GM23338 (cell line): ENCODE results near the gene CLGN. TPM values are rescaled to one million over a fixed set of nuclear protein-coding genes. Genes with fewer than 3 reads are reported as not detected.

Source experiments
- ATAC-seq: fragments of 200-7000 bp; cut with Tn5 transposase; 3 replicates; pipeline ENCODE4 v1.9.1; 2020
- DNase-seq: peaks from one replicate; pipeline ENCODE4 v3.0.0-alpha.2; 2015; ENCODE audit warnings: low spot score
- H2AFZ ChIP-seq: fragments of 200-600 bp; sonication (generic); 2 replicates; pipeline ENCODE4 v1.8.0; 2016; ENCODE audit warnings: antibody characterized with exemption, mild to moderate bottlenecking, moderate library complexity
- H3F3A ChIP-seq: fragments of 200-600 bp; sonication (generic); replicated peaks from 2 replicates; pipeline ENCODE4 v1.8.0; 2017; ENCODE audit warnings: antibody characterized with exemption, mixed run types, low read depth
- H3K27ac ChIP-seq: fragments of 200-600 bp; sonication (generic); 2 replicates; pipeline ENCODE4 v1.6.1; 2016; ENCODE audit warnings: low read depth
- H3K27me3 ChIP-seq: fragments of 200-600 bp; sonication (generic); 2 replicates; pipeline ENCODE4 v1.8.0; 2016; ENCODE audit warnings: mild to moderate bottlenecking, mixed run types, moderate library complexity; ENCODE audit not compliant: insufficient read depth
- H3K36me3 ChIP-seq: fragments of 200-600 bp; sonication (generic); 2 replicates; pipeline ENCODE4 v1.8.0; 2016; ENCODE audit warnings: mild to moderate bottlenecking; ENCODE audit not compliant: insufficient read depth
- H3K4me1 ChIP-seq: fragments of 200-600 bp; sonication (generic); 2 replicates; pipeline ENCODE4 v1.8.0; 2016; ENCODE audit warnings: mild to moderate bottlenecking, moderate library complexity; ENCODE audit not compliant: insufficient read depth
- H3K4me2 ChIP-seq: fragments of 200-600 bp; sonication (generic); 2 replicates; pipeline ENCODE4 v1.7.1; 2017; ENCODE audit warnings: mixed run types
- H3K4me3 ChIP-seq: fragments of 200-600 bp; sonication (generic); 2 replicates; pipeline ENCODE4 v1.6.1; 2016; ENCODE audit warnings: mixed run types
- H3K79me2 ChIP-seq: fragments of 200-600 bp; sonication (generic); replicated peaks from 2 replicates; pipeline ENCODE4 v1.8.0; 2017; ENCODE audit warnings: mild to moderate bottlenecking; ENCODE audit not compliant: insufficient read depth
- H3K9me2 ChIP-seq: fragments of 200-600 bp; sonication (generic); 2 replicates; pipeline ENCODE4 v1.8.0; 2017; ENCODE audit not compliant: insufficient read depth
- H4K20me1 ChIP-seq: fragments of 200-600 bp; sonication (generic); replicated peaks from 2 replicates; pipeline ENCODE4 v1.8.0; 2017; ENCODE audit warnings: mild to moderate bottlenecking; ENCODE audit not compliant: insufficient read depth
- H3K27ac Mint-ChIP-seq: 2 replicates; pipeline ENCODE4 v1.8.0; 2020; ENCODE audit warnings: inconsistent platforms, mild to moderate bottlenecking, moderate library complexity, mixed read lengths
- H3K27me3 Mint-ChIP-seq: 3 replicates; pipeline ENCODE4 v1.8.0; 2022; ENCODE audit warnings: low read depth, mild to moderate bottlenecking, moderate library complexity, mixed read lengths, inconsistent platforms; ENCODE audit not compliant: insufficient read depth, poor library complexity
- H3K36me3 Mint-ChIP-seq: 3 replicates; pipeline ENCODE4 v1.8.0; 2021; ENCODE audit warnings: low read depth, mild to moderate bottlenecking, inconsistent platforms, moderate library complexity, mixed read lengths
- H3K4me1 Mint-ChIP-seq: 3 replicates; pipeline ENCODE4 v1.8.0; 2020; ENCODE audit warnings: mild to moderate bottlenecking, inconsistent platforms, mixed read lengths
- H3K4me3 Mint-ChIP-seq: 3 replicates; pipeline ENCODE4 v1.8.0; 2021; ENCODE audit warnings: moderate library complexity, mild to moderate bottlenecking, inconsistent platforms, mixed read lengths
- H3K9me3 Mint-ChIP-seq: 3 replicates; pipeline ENCODE4 v1.8.0; 2020; ENCODE audit warnings: moderate library complexity, mild to moderate bottlenecking, inconsistent platforms, mixed read lengths
- EZH2 ChIP-seq: fragments of 200-600 bp; sonication (generic); IDR thresholded peaks from one replicate; pipeline ENCODE4 v1.8.0; 2017; ENCODE audit warnings: antibody characterized with exemption, mild to moderate bottlenecking, low read depth; ENCODE audit not compliant: unreplicated experiment
- EZH2phosphoT487 ChIP-seq: fragments of 200-600 bp; sonication (generic); IDR thresholded peaks from one replicate; pipeline ENCODE4 v1.8.1; 2018; ENCODE audit warnings: antibody characterized with exemption; ENCODE audit not compliant: unreplicated experiment
- JUNB ChIP-seq: IDR thresholded peaks from one replicate; pipeline ENCODE4 v1.6.1; 2016; ENCODE audit warnings: antibody characterized with exemption; ENCODE audit not compliant: unreplicated experiment
- POLR2AphosphoS5 ChIP-seq: IDR thresholded peaks from 2 replicates; pipeline ENCODE4 v1.6.1; 2016; ENCODE audit warnings: antibody characterized with exemption, low read depth
- STAT1 ChIP-seq: IDR thresholded peaks from one replicate; pipeline ENCODE4 v1.6.1; 2016; ENCODE audit warnings: antibody characterized with exemption; ENCODE audit not compliant: unreplicated experiment
- ZNF114 ChIP-seq: fragments of 250-450 bp; sonication (Bioruptor Pico); IDR thresholded peaks from 2 replicates; pipeline ENCODE4 v1.5.0; 2020; ENCODE audit warnings: mild to moderate bottlenecking, moderate library complexity
- ZNF331 ChIP-seq: fragments of 250-450 bp; sonication (Bioruptor Pico); IDR thresholded peaks from 2 replicates; pipeline ENCODE4 v1.5.0; 2020; ENCODE audit warnings: low read depth, mild to moderate bottlenecking, moderate library complexity
- polyA plus RNA-seq: library from polyadenylated mRNA; unstranded; fragments of >200 nt; fragmentation: Nextera tagmentation; extraction: Ambion mirVana; gene quantifications from 2 replicates; pipeline ENCODE4 v1.2.1, GENCODE V29; 2016
- total RNA-seq: library from RNA; depleted of rRNA; stranded (reverse); fragments of >200 nt; shearing (Covaris generic); gene quantifications from 2 replicates; pipeline ENCODE4 v1.2.3, GENCODE V29; 2014
- TF ChIP-seq, protein P1 (sequence below): IDR thresholded peaks from 2 replicates; pipeline ENCODE4 v1.6.1; 2016; ENCODE audit warnings: antibody characterized with exemption
- TF ChIP-seq, protein P2 (sequence below): IDR thresholded peaks from one replicate; pipeline ENCODE4 v1.6.1; 2018; ENCODE audit warnings: antibody characterized with exemption; ENCODE audit not compliant: unreplicated experiment
- TF ChIP-seq, protein P3 (sequence below), 2 experiments: fragments of 200-600 bp in 1 of 2; sonication (generic) in 1 of 2; conservative IDR thresholded peaks; 2 replicates each; pipeline versions ENCODE4 v1.5.1 to v1.6.1; 2016 to 2017; ENCODE audit warnings: antibody characterized with exemption in 2 of 2, low read depth in 2 of 2, mild to moderate bottlenecking in 2 of 2, moderate library complexity in 1 of 2

The CLGN gene
- total and polyA plus RNA-seq, 2 experiments from 2014 or later, result 4.0 to 5.2 TPM

DNA sequence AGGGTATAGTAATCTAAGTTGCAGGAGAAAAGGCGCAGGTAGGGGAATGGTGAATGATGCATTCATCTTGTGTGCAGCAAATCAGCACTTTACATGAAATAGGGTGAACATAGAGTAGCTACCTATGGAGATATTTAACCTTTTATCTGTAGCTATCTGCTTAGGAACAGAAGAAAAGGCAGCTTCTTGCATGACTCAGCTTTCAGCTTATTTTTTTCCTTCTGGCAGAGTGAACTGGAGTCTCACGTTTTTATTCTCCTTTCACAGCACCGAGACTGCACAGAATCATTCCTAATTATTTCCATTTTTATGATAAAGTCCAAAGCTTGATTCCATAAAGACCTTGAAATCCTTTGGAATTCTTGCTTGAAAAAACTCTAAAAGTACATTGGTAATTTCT is 58.8 kb downstream of the CLGN start (continued):
- TF ChIP-seq, protein P1, sequence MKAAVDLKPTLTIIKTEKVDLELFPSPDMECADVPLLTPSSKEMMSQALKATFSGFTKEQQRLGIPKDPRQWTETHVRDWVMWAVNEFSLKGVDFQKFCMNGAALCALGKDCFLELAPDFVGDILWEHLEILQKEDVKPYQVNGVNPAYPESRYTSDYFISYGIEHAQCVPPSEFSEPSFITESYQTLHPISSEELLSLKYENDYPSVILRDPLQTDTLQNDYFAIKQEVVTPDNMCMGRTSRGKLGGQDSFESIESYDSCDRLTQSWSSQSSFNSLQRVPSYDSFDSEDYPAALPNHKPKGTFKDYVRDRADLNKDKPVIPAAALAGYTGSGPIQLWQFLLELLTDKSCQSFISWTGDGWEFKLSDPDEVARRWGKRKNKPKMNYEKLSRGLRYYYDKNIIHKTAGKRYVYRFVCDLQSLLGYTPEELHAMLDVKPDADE, result no peak
- no peak for TF ChIP-seq JUNB
- TF ChIP-seq, protein P2, sequence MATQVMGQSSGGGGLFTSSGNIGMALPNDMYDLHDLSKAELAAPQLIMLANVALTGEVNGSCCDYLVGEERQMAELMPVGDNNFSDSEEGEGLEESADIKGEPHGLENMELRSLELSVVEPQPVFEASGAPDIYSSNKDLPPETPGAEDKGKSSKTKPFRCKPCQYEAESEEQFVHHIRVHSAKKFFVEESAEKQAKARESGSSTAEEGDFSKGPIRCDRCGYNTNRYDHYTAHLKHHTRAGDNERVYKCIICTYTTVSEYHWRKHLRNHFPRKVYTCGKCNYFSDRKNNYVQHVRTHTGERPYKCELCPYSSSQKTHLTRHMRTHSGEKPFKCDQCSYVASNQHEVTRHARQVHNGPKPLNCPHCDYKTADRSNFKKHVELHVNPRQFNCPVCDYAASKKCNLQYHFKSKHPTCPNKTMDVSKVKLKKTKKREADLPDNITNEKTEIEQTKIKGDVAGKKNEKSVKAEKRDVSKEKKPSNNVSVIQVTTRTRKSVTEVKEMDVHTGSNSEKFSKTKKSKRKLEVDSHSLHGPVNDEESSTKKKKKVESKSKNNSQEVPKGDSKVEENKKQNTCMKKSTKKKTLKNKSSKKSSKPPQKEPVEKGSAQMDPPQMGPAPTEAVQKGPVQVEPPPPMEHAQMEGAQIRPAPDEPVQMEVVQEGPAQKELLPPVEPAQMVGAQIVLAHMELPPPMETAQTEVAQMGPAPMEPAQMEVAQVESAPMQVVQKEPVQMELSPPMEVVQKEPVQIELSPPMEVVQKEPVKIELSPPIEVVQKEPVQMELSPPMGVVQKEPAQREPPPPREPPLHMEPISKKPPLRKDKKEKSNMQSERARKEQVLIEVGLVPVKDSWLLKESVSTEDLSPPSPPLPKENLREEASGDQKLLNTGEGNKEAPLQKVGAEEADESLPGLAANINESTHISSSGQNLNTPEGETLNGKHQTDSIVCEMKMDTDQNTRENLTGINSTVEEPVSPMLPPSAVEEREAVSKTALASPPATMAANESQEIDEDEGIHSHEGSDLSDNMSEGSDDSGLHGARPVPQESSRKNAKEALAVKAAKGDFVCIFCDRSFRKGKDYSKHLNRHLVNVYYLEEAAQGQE, result no peak
- no peak for TF ChIP-seq ZNF331
- TF ChIP-seq EZH2, result no peak
- no peak for TF ChIP-seq STAT1

DNA sequence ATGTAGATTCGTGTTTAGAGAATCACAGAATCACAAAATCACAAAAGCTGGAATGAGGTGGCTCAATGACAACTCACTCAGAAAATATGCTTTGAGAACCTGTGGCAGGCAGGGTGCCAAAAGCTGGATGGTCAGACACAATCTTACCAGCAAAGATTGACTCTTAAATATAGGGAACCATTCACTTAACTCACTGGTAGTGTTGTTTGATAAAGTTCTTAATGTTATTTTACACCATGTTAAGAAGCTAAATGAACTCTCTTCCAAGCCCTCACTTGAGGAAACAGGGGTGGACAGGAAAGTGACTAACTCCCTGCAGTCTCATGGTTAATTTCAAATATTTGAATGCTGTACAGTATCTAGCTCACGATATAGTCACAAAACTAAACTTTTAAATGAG is 59.7 kb downstream of the CLGN start:
- ATAC-seq (no peak), DNase-seq (no peak)
- Mint-ChIP-seq H3K4me3 (no peak overlapping the region), H3K27ac (no peak overlapping the region), H3K36me3 (no peaks in the 10 kb centered on the region), H3K9me3 (no peaks in the 10 kb centered on the region), H3K27me3 (no peaks in the 10 kb centered on the region), H3K4me1 (peaks cover 3% of the 10 kb centered on the region; the same call in 2 of the 3 replicates)
- no peaks in the 10 kb centered on the region for H3F3A ChIP-seq
- no peaks in the 10 kb centered on the region for H3K4me1 ChIP-seq
- no peaks in the 10 kb centered on the region for H3K36me3 ChIP-seq
- H3K4me2 ChIP-seq, result no peak overlapping the region
- no peaks in the 10 kb centered on the region for H3K79me2 ChIP-seq
- no peak overlapping the region for H3K27ac ChIP-seq
- H3K9me2 ChIP-seq, result no peaks in the 10 kb centered on the region
- no peaks in the 10 kb centered on the region for H4K20me1 ChIP-seq
- H3K27me3 ChIP-seq, result no peaks in the 10 kb centered on the region
- H3K4me3 ChIP-seq, result no peak overlapping the region
- no peak overlapping the region for H2AFZ ChIP-seq
- TF ChIP-seq JUNB, result no peak
- TF ChIP-seq, protein P3, sequence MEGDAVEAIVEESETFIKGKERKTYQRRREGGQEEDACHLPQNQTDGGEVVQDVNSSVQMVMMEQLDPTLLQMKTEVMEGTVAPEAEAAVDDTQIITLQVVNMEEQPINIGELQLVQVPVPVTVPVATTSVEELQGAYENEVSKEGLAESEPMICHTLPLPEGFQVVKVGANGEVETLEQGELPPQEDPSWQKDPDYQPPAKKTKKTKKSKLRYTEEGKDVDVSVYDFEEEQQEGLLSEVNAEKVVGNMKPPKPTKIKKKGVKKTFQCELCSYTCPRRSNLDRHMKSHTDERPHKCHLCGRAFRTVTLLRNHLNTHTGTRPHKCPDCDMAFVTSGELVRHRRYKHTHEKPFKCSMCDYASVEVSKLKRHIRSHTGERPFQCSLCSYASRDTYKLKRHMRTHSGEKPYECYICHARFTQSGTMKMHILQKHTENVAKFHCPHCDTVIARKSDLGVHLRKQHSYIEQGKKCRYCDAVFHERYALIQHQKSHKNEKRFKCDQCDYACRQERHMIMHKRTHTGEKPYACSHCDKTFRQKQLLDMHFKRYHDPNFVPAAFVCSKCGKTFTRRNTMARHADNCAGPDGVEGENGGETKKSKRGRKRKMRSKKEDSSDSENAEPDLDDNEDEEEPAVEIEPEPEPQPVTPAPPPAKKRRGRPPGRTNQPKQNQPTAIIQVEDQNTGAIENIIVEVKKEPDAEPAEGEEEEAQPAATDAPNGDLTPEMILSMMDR (conservative IDR thresholded peaks at IDR 0.05; ENCODE audit: low read depth in 2 of 2), result no peak
- TF ChIP-seq EZH2phosphoT487, result no peak
- TF ChIP-seq, protein P2, result no peak
- TF ChIP-seq STAT1, result no peak
- TF ChIP-seq, protein P1, result no peak
- TF ChIP-seq POLR2AphosphoS5, result no peak
- TF ChIP-seq ZNF114 (CRISPR knock-in tag), result no peak
- TF ChIP-seq ZNF331, result no peak
